ENCODE results near the gene MAP4K5. TPM values are rescaled to one million over a fixed set of nuclear protein-coding genes. Genes with fewer than 3 reads are reported as not detected.

The MAP4K5 gene
- total and polyA plus RNA-seq, 2 of the 13 experiments (the other 11 are each of a cell fraction or from before 2014, with no cell fraction given), result 12.7 to 23.9 TPM

DNA sequence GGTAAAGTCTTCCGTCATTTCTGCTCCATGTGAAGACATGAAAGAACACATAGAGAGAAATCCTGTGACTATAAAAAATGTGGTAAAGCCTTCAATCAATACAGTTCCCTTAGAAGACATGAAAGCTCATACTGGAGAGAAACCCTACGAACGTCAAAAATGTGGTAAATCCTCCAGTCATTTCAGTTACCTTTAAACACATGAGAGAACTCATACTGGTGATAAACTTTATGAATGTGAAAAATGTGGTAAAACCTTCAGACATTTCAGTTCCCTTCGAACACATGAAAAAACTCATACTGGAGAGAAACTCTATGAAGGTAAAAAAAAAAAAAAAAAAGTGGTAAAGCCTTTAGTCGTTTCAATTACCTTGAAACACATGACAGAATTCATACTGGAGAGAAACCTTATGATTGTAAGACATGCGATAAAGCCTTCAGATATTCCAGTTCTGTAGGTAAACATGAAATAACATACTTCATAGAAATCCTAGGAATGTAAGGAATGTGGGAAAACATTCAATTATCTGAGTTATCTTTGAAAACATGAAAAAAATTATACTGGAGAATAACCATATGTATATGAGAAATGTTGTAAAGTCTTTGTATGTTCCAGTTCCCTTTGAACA, 60.4 kb downstream of the MAP4K5 start (continued):
- TF ChIP-seq, protein P1, sequence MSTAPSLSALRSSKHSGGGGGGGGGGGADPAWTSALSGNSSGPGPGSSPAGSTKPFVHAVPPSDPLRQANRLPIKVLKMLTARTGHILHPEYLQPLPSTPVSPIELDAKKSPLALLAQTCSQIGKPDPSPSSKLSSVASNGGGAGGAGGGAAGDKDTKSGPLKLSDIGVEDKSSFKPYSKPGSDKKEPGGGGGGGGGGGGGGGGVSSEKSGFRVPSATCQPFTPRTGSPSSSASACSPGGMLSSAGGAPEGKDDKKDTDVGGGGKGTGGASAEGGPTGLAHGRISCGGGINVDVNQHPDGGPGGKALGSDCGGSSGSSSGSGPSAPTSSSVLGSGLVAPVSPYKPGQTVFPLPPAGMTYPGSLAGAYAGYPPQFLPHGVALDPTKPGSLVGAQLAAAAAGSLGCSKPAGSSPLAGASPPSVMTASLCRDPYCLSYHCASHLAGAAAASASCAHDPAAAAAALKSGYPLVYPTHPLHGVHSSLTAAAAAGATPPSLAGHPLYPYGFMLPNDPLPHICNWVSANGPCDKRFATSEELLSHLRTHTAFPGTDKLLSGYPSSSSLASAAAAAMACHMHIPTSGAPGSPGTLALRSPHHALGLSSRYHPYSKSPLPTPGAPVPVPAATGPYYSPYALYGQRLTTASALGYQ (CRISPR knock-in tag; IDR thresholded peaks at IDR 0.05), result no peak
- TF ChIP-seq EHMT2 (IDR thresholded peaks at IDR 0.05; ENCODE audit: borderline replicate concordance, low read depth, low read length) (no peak), HMGA1 (CRISPR knock-in tag; conservative IDR thresholded peaks at IDR 0.05) (no peak), ZNF776 (CRISPR knock-in tag; IDR thresholded peaks at IDR 0.05) (no peak), YY1 (IDR thresholded peaks at IDR 0.05; ENCODE audit: insufficient read depth, insufficient replicate concordance, low read depth, low read length) (no peak), GATAD2A (CRISPR knock-in tag; IDR thresholded peaks at IDR 0.05) (no peak), TOPORS (CRISPR knock-in tag; IDR thresholded peaks at IDR 0.05) (no peak)

DNA sequence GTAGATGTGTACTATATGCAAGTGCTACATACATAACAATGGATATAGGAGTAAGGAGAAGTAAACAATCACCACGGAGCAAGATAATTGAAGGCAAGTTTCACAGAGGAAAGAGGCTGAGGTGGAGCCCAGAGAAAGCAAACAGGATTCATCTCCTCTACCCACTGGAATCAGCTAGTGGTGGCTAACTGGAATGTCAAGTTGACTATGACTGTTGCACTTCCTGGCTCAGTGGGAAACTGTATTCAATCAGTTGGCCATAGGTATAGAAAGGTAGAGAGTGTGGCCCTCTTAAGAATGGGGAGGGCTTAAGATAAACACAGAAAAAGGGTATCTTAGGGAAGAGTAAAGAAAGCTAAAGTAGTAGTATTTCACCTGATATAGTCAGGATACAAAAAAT, 62.4 kb downstream of the MAP4K5 start:
- CTCF ChIA-PET (ENCODE audit: low intra/inter-chr PET ratio, low total read pairs), result no interaction called here
- DNase-seq (ENCODE audit: low spot score) (no peak), ATAC-seq (no peak), FAIRE-seq (no peak)
- intact Hi-C loops (cut with micrococcal nuclease; ENCODE audit: unreplicated experiment) (no loop called here), in situ Hi-C loops (cut with HindIII; ENCODE audit: extremely low pct_ligation_motif_present, low pct_unique_long_range_greater_than_20kb) (no loop called here)
- Histone ChIP-seq H3K36me3 (replicated peaks in 1 of 2; ENCODE audit: control insufficient read depth in 1 of 2, insufficient read depth in 2 of 2, low read length in 2 of 2) (peaks cover 0 to 44% of the 10 kb centered on the region in 2 experiments), H3K4me2 (ENCODE audit: low read depth, low read length) (no peak overlapping the region), H3K27me3 (ENCODE audit: control insufficient read depth in 1 of 2, insufficient read depth in 2 of 2, low read length in 2 of 2) (no peaks in the 10 kb centered on the region), H4K20me1 (ENCODE audit: insufficient read depth, low read length) (no peaks in the 10 kb centered on the region), H3K4me1 (ENCODE audit: insufficient read depth, low read length) (no peaks in the 10 kb centered on the region), H3K4me3 (replicated peaks in 1 of 3; ENCODE audit: insufficient read depth in 1 of 3, low read depth in 2 of 3, low read length in 3 of 3) (no peak overlapping the region), H3K9ac (ENCODE audit: insufficient read depth, low read depth, low read length) (no peak overlapping the region), H2AFZ (ENCODE audit: low read length) (no peak overlapping the region), H3K27ac (ENCODE audit: extremely low read length, insufficient read depth, low read length) (no peak overlapping the region), H3K9me3 (ENCODE audit: low read length) (peaks cover 10% of the 10 kb centered on the region; the same call in 1 of the 2 replicates), H3K79me2 (ENCODE audit: insufficient read depth, low read length) (no peaks in the 10 kb centered on the region)
- POLR2A ChIA-PET, result no interaction called here
- BruUV-seq (replicated peaks), result no TSS peak
- WGBS (ENCODE audit: low lambda C conversion rate), result 76% methylated on average over 1 of the region's 1 CpG
- TF ChIP-seq FOXM1 (CRISPR knock-in tag; IDR thresholded peaks at IDR 0.05) (no peak), ZC3H4 (CRISPR knock-in tag; IDR thresholded peaks at IDR 0.05; ENCODE audit: borderline replicate concordance) (no peak), NR2F6 (IDR thresholded peaks at IDR 0.05) (no peak), NR2F6 (CRISPR knock-in tag; IDR thresholded peaks at IDR 0.05) (no peak), ZFAT (CRISPR knock-in tag; conservative IDR thresholded peaks at IDR 0.05) (no peak), ZNF670 (CRISPR knock-in tag; IDR thresholded peaks at IDR 0.05; ENCODE audit: borderline replicate concordance) (no peak), SP5 (CRISPR knock-in tag; IDR thresholded peaks at IDR 0.05; ENCODE audit: borderline replicate concordance, low read depth) (no peak)
- TF ChIP-seq, protein P2, sequence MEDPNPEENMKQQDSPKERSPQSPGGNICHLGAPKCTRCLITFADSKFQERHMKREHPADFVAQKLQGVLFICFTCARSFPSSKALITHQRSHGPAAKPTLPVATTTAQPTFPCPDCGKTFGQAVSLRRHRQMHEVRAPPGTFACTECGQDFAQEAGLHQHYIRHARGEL (CRISPR knock-in tag; IDR thresholded peaks at IDR 0.05), result no peak
- TF ChIP-seq, protein P3, sequence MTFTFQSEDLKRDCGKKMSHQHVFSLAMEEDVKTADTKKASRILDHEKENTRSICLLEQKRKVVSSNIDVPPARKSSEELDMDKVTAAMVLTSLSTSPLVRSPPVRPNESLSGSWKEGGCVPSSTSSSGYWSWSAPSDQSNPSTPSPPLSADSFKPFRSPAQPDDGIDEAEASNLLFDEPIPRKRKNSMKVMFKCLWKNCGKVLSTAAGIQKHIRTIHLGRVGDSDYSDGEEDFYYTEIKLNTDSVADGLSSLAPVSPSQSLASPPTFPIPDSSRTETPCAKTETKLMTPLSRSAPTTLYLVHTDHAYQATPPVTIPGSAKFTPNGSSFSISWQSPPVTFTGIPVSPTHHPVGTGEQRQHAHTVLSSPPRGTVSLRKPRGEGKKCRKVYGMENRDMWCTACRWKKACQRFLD (CRISPR knock-in tag; IDR thresholded peaks at IDR 0.05; ENCODE audit: borderline replicate concordance), result no peak
- TF ChIP-seq, protein P4, sequence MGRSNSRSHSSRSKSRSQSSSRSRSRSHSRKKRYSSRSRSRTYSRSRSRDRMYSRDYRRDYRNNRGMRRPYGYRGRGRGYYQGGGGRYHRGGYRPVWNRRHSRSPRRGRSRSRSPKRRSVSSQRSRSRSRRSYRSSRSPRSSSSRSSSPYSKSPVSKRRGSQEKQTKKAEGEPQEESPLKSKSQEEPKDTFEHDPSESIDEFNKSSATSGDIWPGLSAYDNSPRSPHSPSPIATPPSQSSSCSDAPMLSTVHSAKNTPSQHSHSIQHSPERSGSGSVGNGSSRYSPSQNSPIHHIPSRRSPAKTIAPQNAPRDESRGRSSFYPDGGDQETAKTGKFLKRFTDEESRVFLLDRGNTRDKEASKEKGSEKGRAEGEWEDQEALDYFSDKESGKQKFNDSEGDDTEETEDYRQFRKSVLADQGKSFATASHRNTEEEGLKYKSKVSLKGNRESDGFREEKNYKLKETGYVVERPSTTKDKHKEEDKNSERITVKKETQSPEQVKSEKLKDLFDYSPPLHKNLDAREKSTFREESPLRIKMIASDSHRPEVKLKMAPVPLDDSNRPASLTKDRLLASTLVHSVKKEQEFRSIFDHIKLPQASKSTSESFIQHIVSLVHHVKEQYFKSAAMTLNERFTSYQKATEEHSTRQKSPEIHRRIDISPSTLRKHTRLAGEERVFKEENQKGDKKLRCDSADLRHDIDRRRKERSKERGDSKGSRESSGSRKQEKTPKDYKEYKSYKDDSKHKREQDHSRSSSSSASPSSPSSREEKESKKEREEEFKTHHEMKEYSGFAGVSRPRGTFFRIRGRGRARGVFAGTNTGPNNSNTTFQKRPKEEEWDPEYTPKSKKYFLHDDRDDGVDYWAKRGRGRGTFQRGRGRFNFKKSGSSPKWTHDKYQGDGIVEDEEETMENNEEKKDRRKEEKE (IDR thresholded peaks at IDR 0.05), result no peak
